Measurements from ENCODE around the gene RACK1.
"Not testable (repeated sequence)": the region's sequence is repeated elsewhere in the genome, so short reads cannot be mapped to it uniquely, and the experiment has no call there.

Gene RACK1

GRCh38 chr5:181233088-181233800 is 10.5 kb downstream of the RACK1 start:
- no peak for DNase-seq

- no peak for DNase-seq
Observed at GRCh38 chr5:181232593-181232992, 11.1 kb downstream of the RACK1 start.

DNA sequence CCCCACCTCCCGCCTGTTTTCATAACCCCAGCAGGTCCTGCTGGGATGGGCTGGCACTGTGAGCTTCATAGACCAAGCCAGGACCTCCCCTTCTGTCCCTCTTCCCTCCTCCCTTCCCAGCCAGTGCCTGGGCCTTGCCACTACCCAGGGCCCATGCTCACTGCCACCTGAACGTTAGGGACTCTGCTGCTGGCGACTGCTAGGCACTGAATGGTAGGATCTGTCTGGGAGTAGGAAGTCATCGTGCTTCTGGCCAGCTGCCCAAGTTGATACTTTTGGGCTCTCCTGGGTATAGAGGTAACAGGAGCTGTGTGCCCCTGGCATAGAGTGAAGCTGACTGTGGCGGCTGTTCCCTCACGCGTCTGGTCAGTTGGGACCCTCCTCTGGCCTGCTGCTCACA is 12.3 kb downstream of the RACK1 start:
- no peak for DNase-seq

DNA sequence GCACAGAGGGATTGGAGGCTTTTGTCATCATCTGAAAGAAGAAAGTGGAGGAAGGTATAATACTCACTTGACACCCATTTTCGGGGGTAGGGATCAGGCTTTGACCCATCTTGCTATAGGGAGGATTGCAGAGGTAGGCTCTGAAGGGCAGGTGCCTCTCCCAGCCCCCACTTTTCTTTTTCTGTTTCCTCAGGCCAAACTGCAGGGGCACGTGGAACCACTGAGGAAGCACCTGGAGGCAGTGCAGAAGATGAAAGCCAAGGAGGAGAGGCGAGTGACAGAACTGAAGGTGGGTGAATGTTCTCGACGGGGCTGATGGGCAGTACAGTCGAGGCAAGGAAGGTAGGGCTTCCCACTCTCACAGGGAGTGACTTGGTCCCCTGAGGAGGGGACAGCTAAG is 13.2 kb downstream of the RACK1 start:
- DNase-seq: no peak

DNA sequence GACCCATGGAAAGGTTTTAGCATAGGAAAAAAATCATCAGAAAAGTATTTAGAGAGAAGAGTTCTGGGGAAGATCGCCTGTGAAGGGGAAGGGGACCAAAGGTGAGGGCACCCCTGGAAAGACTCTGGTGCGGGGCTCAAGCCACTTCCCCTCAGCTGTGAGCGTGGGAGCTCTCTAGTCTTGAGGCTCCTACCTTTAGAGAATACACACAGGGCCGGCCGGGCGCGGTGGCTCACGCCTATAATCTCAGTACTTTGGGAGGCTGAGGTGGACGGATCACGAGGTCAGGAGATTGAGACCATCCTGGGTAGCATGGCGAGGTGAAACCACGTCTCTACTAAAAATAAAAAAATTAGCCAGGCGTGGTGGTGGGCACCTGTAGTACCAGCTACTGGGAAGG is 13.7 kb downstream of the RACK1 start:
- no peak for DNase-seq

GRCh38 chr5:181224390-181225229 is 19.1 kb downstream of the RACK1 start:
- peak; percentile 46 for DNase-seq

- DNase-seq: no peak
Observed at GRCh38 chr5:181223729-181224389, 19.8 kb downstream of the RACK1 start.

GRCh38 chr5:181223058-181223728 is 20.5 kb downstream of the RACK1 start, which contains the start of gene TRIM41:
TSS of gene TRIM41 (plus strand) at chr5:181223281. CDS start at chr5:181224000, 719 bp downstream.
- DNase-seq: peak; percentile 99

DNA sequence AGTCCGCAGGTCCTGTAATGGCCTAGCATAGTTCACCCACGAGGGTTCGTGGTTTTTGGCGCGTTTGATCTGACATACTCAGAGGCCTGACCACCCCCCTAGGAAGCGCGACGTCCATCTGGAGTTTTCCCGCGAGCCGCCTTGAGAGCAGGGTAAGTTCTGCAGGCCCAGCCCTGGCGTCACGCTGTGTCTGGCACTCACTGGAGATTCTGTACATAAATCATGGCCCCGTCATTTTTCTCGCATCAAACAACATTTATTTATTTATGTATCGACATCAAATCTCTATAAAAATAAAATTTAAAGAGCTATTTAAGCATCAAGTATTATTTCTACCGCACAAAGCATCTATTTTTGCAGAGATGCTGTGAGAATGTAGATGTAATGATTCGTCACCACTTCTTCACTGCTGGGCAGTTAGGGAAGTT is 21.1 kb downstream of the RACK1 start:
- no peak for DNase-seq

DNA sequence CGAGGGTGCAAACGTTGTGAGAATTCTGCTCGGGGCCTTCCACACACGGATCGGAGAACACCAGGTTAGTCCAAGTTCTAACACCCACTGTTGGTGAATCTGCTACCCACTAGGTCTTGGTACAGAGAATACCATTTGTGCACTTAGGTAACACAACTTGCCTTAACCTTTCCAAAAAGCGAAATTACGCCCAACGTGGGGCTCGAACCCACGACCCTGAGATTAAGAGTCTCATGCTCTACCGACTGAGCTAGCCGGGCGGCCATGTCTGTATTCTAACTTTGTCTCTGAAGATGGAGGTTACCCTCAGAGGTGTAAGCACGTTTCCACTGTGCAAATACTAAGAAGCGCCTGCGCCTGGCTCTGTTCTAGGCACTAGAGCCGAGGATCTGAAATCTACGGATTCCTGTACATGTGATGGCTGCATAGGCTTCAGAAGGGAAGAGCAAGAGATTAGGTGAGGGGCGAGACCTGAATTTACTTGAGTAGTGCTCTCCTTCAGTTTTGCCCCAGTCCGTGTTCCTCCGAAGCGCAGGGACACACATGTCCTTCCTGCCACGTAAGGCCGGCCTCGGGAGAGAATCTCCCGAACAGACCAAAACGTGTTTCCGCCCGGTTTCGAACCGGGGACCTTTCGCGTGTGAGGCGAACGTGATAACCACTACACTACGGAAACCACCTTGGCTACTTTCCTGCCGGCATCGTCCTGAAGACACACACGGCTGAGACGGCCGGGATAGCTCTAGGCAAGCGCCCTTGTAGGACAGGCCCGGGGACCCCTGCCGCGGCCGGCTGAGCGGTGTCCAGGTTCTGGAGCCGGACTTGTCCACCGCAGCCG is 21.7 kb downstream of the RACK1 start:
- peak; percentile 90 for DNase-seq

DNA sequence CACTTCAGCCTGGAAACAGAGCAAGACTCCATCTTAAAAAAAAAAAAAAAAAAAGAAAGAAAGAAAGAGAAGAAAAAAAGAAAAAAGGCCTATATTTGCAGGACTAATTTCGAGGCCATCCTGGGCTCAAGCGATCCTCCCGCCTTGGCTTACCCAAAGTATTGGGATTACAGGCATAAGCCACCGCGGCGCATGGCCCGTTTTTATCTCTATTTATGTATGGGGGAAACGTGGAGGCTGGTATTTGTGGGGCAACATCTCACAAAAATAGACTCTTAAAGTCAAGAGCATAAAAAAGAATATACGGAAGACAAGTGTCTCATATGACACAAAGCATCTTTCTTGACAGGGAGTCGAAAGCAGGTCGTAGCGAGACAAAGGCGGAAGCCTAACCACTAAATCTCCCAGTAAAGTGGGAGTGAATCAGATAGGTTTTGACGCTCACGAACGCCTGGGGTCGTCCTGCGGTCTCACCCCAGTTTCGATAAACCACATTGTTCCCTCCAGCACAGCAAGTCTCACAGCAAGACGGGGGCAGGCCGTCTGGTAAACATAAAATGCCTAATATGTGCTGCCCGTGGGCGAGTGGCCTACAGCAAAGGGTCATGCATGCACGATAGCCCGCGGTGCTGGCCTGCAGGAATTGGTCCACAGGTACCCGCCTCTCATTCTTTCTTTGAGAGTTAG is 22.5 kb downstream of the RACK1 start:
- peak; percentile 72 for DNase-seq

DNA sequence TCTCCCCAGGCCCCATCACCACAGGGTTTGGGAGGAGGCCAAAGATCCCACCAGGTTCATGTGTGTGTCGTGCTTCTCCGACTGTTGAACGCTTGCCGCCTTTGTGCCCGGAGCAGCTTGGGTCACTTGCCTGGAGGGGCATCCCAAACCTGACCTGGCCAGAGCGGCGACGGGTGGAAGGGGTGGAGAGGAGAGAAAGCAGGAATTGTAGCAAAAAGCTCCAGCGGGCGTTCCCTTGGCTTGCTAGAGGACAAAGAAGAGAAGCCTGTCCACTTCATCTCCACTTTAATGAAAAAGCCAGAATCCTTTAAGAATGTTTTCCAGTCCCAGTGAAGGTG is 23.6 kb downstream of the RACK1 start:
- DNase-seq: no peak

- DNase-seq: no peak
Observed at GRCh38 chr5:181219262-181220177, 24.2 kb downstream of the RACK1 start.

GRCh38 chr5:181218795-181219124 is 24.9 kb downstream of the RACK1 start:
- DNase-seq: no peak

GRCh38 chr5:181217803-181218062 is 26.0 kb downstream of the RACK1 start:
- DNase-seq: peak; percentile 62

- DNase-seq: peak; percentile 69
Observed at GRCh38 chr5:181217111-181217802, 26.4 kb downstream of the RACK1 start.

- peak; percentile 60 for DNase-seq
Observed at GRCh38 chr5:181215997-181216989, 27.4 kb downstream of the RACK1 start.

DNA sequence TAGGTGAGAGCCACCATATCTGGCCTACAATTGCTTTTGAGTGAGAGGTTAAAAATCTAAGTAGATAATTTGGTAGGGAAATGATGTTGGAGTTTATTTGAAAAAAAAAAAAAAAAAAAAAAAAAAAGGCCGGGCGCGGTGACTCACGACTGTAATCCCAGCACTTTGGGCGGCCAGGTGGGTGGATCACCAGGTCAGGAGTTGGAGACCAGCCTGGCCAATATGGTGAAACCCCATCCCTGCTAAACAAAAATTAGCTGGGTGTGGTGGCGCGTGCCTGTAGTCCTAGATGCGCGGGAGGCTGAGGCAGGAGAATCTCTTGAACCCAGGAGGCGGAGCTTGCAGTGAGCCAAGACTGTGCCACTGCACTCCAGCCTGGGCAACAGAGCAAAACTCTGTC is 29.5 kb downstream of the RACK1 start:
- not testable (repeated sequence) for DNase-seq

DNA sequence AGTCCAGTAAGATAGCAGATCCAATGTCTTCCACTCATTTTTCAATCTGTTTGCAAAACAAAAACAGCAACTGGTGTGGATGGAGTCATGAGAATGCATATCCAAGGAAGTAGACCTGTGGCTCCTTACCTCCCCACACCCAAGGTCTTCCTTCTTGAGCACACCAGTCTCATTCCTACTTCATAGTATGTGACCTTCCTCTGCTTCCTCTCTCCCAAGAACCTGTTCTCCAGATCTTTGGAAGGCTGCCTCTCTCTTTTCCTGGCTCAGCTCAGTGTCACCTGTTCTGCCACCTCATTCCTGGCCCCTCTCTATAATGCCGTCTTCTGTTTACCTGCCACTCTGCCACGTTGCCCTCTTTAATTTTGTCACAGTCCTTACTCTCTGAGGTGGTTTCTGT is 30.8 kb downstream of the RACK1 start:
- no peak for DNase-seq
